Measurements from ENCODE around the gene MSLN.

MSLN gene

GRCh38 chr16:782766-783403 is 22.4 kb downstream of the MSLN start:
- H3K36me3 ChIP-seq (ENCODE audit: control insufficient read depth in 2 of 2, insufficient read depth in 2 of 2, low read length in 2 of 2) = peaks cover 4% of the 10 kb centered on the region in 2 donors
- peaks cover 10 to 33% of the 10 kb centered on the region in 2 donors for H3K27me3 ChIP-seq (ENCODE audit: control insufficient read depth in 2 of 2, insufficient read depth in 2 of 2, low read length in 2 of 2)
- H3K27ac ChIP-seq (ENCODE audit: low read depth in 2 of 2, low read length in 2 of 2) = no peak overlapping the region
- no peak overlapping the region for H3K9ac ChIP-seq (ENCODE audit: low read depth in 1 of 2, low read length in 2 of 2)
- H3K4me1 ChIP-seq (ENCODE audit: control insufficient read depth in 2 of 2, insufficient read depth in 2 of 2, low read length in 2 of 2) = peaks cover 6 to 8% of the 10 kb centered on the region in 2 donors
- H3K9me3 ChIP-seq (ENCODE audit: control insufficient read depth in 2 of 2, low read length in 2 of 2) = no peaks in the 10 kb centered on the region
- H3K4me3 ChIP-seq (ENCODE audit: low read length in 2 of 2) = no peak overlapping the region

GRCh38 chr16:783404-784161 is 23.0 kb downstream of the MSLN start:
- H3K9me3 ChIP-seq (ENCODE audit: control insufficient read depth in 2 of 2, low read length in 2 of 2) = no peaks in the 10 kb centered on the region
- H3K9ac ChIP-seq (ENCODE audit: low read depth in 1 of 2, low read length in 2 of 2) = no peak overlapping the region
- no peak overlapping the region for H3K27ac ChIP-seq (ENCODE audit: low read depth in 2 of 2, low read length in 2 of 2)

GRCh38 chr16:784431-784830 is 23.9 kb downstream of the MSLN start:
- Histone ChIP-seq H3K9me3 (ENCODE audit: control insufficient read depth in 2 of 2, low read length in 2 of 2) (no peaks in the 10 kb centered on the region), H3K36me3 (ENCODE audit: control insufficient read depth in 2 of 2, insufficient read depth in 2 of 2, low read length in 2 of 2) (peaks cover 4% of the 10 kb centered on the region in 2 donors), H3K4me3 (ENCODE audit: low read length in 2 of 2) (no peak overlapping the region), H3K27me3 (ENCODE audit: control insufficient read depth in 2 of 2, insufficient read depth in 2 of 2, low read length in 2 of 2) (peaks cover 10 to 27% of the 10 kb centered on the region in 2 donors), H3K9ac (ENCODE audit: low read depth in 1 of 2, low read length in 2 of 2) (no peak overlapping the region), H3K4me1 (ENCODE audit: control insufficient read depth in 2 of 2, insufficient read depth in 2 of 2, low read length in 2 of 2) (peaks cover 13 to 17% of the 10 kb centered on the region in 2 donors), H3K27ac (ENCODE audit: low read depth in 2 of 2, low read length in 2 of 2) (no peak overlapping the region)

More at GRCh38 chr16:783404-784161, 23.0 kb downstream of the MSLN start:
- peaks cover 10 to 31% of the 10 kb centered on the region in 2 donors for H3K27me3 ChIP-seq (ENCODE audit: control insufficient read depth in 2 of 2, insufficient read depth in 2 of 2, low read length in 2 of 2)
- H3K4me3 ChIP-seq (ENCODE audit: low read length in 2 of 2) = no peak overlapping the region
- peaks cover 4% of the 10 kb centered on the region in 2 donors for H3K36me3 ChIP-seq (ENCODE audit: control insufficient read depth in 2 of 2, insufficient read depth in 2 of 2, low read length in 2 of 2)
- peaks cover 6 to 9% of the 10 kb centered on the region in 2 donors for H3K4me1 ChIP-seq (ENCODE audit: control insufficient read depth in 2 of 2, insufficient read depth in 2 of 2, low read length in 2 of 2)

- Histone ChIP-seq H3K27me3 (ENCODE audit: control insufficient read depth in 2 of 2, insufficient read depth in 2 of 2, low read length in 2 of 2) (peaks cover 7 to 20% of the 10 kb centered on the region in 2 donors), H3K36me3 (ENCODE audit: control insufficient read depth in 2 of 2, insufficient read depth in 2 of 2, low read length in 2 of 2) (peaks cover 4% of the 10 kb centered on the region in 2 donors), H3K4me1 (ENCODE audit: control insufficient read depth in 2 of 2, insufficient read depth in 2 of 2, low read length in 2 of 2) (peaks cover 13 to 18% of the 10 kb centered on the region in 2 donors), H3K9me3 (ENCODE audit: control insufficient read depth in 2 of 2, low read length in 2 of 2) (no peaks in the 10 kb centered on the region), H3K9ac (ENCODE audit: low read depth in 1 of 2, low read length in 2 of 2) (no peak overlapping the region), H3K4me3 (ENCODE audit: low read length in 2 of 2) (no peak overlapping the region), H3K27ac (ENCODE audit: low read depth in 2 of 2, low read length in 2 of 2) (no peak overlapping the region)
These were observed 25.3 kb downstream of the MSLN start for GRCh38 chr16:785563-786535.

GRCh38 chr16:787321-787966 is 26.9 kb downstream of the MSLN start:
- H3K27ac ChIP-seq (ENCODE audit: low read depth in 2 of 2, low read length in 2 of 2) = peak overlapping the region in 1 of 2 donors; percentile 61
- H3K9ac ChIP-seq (ENCODE audit: low read depth in 1 of 2, low read length in 2 of 2) = peak overlapping the region; percentile 77 to 80
- peaks cover 7 to 12% of the 10 kb centered on the region in 2 donors for H3K27me3 ChIP-seq (ENCODE audit: control insufficient read depth in 2 of 2, insufficient read depth in 2 of 2, low read length in 2 of 2)
- no peaks in the 10 kb centered on the region for H3K9me3 ChIP-seq (ENCODE audit: control insufficient read depth in 2 of 2, low read length in 2 of 2)
- peak overlapping the region; percentile 81 to 85 for H3K4me3 ChIP-seq (ENCODE audit: low read length in 2 of 2)
- peaks cover 13 to 18% of the 10 kb centered on the region in 2 donors for H3K4me1 ChIP-seq (ENCODE audit: control insufficient read depth in 2 of 2, insufficient read depth in 2 of 2, low read length in 2 of 2)
- peaks cover 4% of the 10 kb centered on the region in 2 donors for H3K36me3 ChIP-seq (ENCODE audit: control insufficient read depth in 2 of 2, insufficient read depth in 2 of 2, low read length in 2 of 2)

- Histone ChIP-seq H3K9ac (ENCODE audit: low read depth in 1 of 2, low read length in 2 of 2) (peak within 1 kb of the TSS; percentile 77 to 80), H3K36me3 (ENCODE audit: control insufficient read depth in 2 of 2, insufficient read depth in 2 of 2, low read length in 2 of 2) (peaks cover 4% of the 10 kb centered on the region in 2 donors), H3K9me3 (ENCODE audit: control insufficient read depth in 2 of 2, low read length in 2 of 2) (no peaks in the 10 kb centered on the region), H3K4me1 (ENCODE audit: control insufficient read depth in 2 of 2, insufficient read depth in 2 of 2, low read length in 2 of 2) (peaks cover 13 to 18% of the 10 kb centered on the region in 2 donors), H3K4me3 (ENCODE audit: low read length in 2 of 2) (peak within 1 kb of the TSS; percentile 85), H3K27ac (ENCODE audit: low read depth in 2 of 2, low read length in 2 of 2) (peak within 1 kb of the TSS in 1 of 2 donors; percentile 61), H3K27me3 (ENCODE audit: control insufficient read depth in 2 of 2, insufficient read depth in 2 of 2, low read length in 2 of 2) (peaks cover 5 to 7% of the 10 kb centered on the region in 2 donors)
These were observed 27.5 kb downstream of the MSLN start, which contains the start of gene RPUSD1 for GRCh38 chr16:787978-788398. Gene RPUSD1, minus strand, starts transcription at chr16:788381. Its CDS starts 644 bp downstream, at chr16:787737.

- Histone ChIP-seq H3K27me3 (ENCODE audit: control insufficient read depth in 2 of 2, insufficient read depth in 2 of 2, low read length in 2 of 2) (peaks cover 0 to 1% of the 10 kb centered on the region in 2 donors), H3K4me1 (ENCODE audit: control insufficient read depth in 2 of 2, insufficient read depth in 2 of 2, low read length in 2 of 2) (peaks cover 13 to 18% of the 10 kb centered on the region in 2 donors), H3K9me3 (ENCODE audit: control insufficient read depth in 2 of 2, low read length in 2 of 2) (no peaks in the 10 kb centered on the region), H3K27ac (ENCODE audit: low read depth in 2 of 2, low read length in 2 of 2) (peak within 1 kb of the TSS in 1 of 2 donors; percentile 61), H3K36me3 (ENCODE audit: control insufficient read depth in 2 of 2, insufficient read depth in 2 of 2, low read length in 2 of 2) (peaks cover 4% of the 10 kb centered on the region in 2 donors), H3K4me3 (ENCODE audit: low read length in 2 of 2) (peak within 1 kb of the TSS; percentile 85), H3K9ac (ENCODE audit: low read depth in 1 of 2, low read length in 2 of 2) (peak within 1 kb of the TSS; percentile 77 to 80)
These were observed 28.0 kb downstream of the MSLN start, which contains the start of gene CHTF18 for GRCh38 chr16:788399-789126. Gene CHTF18, plus strand, starts transcription at chr16:788620. Its CDS starts 65 bp downstream, at chr16:788685.

- Histone ChIP-seq H3K27me3 (ENCODE audit: control insufficient read depth in 2 of 2, insufficient read depth in 2 of 2, low read length in 2 of 2) (no peaks in the 10 kb centered on the region), H3K27ac (ENCODE audit: low read depth in 2 of 2, low read length in 2 of 2) (no peak overlapping the region), H3K9me3 (ENCODE audit: control insufficient read depth in 2 of 2, low read length in 2 of 2) (no peaks in the 10 kb centered on the region), H3K9ac (ENCODE audit: low read depth in 1 of 2, low read length in 2 of 2) (peak overlapping the region in 1 of 2 donors; percentile 68), H3K4me3 (ENCODE audit: low read length in 2 of 2) (peak overlapping the region; percentile 78 to 85), H3K4me1 (ENCODE audit: control insufficient read depth in 2 of 2, insufficient read depth in 2 of 2, low read length in 2 of 2) (peaks cover 13 to 18% of the 10 kb centered on the region in 2 donors), H3K36me3 (ENCODE audit: control insufficient read depth in 2 of 2, insufficient read depth in 2 of 2, low read length in 2 of 2) (peaks cover 4% of the 10 kb centered on the region in 2 donors)
These were observed 28.8 kb downstream of the MSLN start for GRCh38 chr16:789191-789850.

Measured in mucosa of rectum (tissue), 2 donors.